Erythroblast (primary cell): ENCODE data around the gene PLXNB1.

Experiments
- DNase-seq, 2 experiments: peaks; one replicate each; lab custom pipeline; 2025; lab: John Stamatoyannopoulos, UW
- GATA1 ChIP-seq: IDR thresholded peaks from 2 replicates; pipeline ENCODE4 v1.6.1; 2011; ENCODE audit warnings: low read depth, mild to moderate bottlenecking, control low read depth, low read length, moderate library complexity
- POLR2A ChIP-seq: IDR thresholded peaks from 2 replicates; pipeline ENCODE4 v1.6.1; 2011; ENCODE audit warnings: mild to moderate bottlenecking, low read length

PLXNB1 gene

GRCh38 chr3:48433472-48434118 lies 3.7 kb upstream of the PLXNB1 start:
- DNase-seq, result no peak
- TF ChIP-seq GATA1, result no peak
- TF ChIP-seq POLR2A, result no peak

GRCh38 chr3:48432411-48433371 lies 2.8 kb upstream of the PLXNB1 start:
- TF ChIP-seq POLR2A, result no peak
- TF ChIP-seq GATA1, result no peak

GRCh38 chr3:48431224-48432029 lies 1.5 kb upstream of the PLXNB1 start:
- no peak for TF ChIP-seq POLR2A
- no peak for TF ChIP-seq GATA1
- no peak for DNase-seq

More at GRCh38 chr3:48432411-48433371, 2.8 kb upstream of the PLXNB1 start:
- DNase-seq, result peak in 1 of 2 experiments; percentile 24

- no peak for DNase-seq
- TF ChIP-seq GATA1 (no peak), POLR2A (no peak)
Measured at GRCh38 chr3:48430708-48431101, 819 bp upstream of the PLXNB1 start.

- DNase-seq, result peak; percentile 35 to 42
- TF ChIP-seq GATA1 (no peak), POLR2A (no peak)
Measured at GRCh38 chr3:48429317-48429959, 448 bp downstream of the PLXNB1 start.

- TF ChIP-seq GATA1 (no peak), POLR2A (no peak)
- DNase-seq, result no peak
Measured at GRCh38 chr3:48428572-48429316, 1.1 kb downstream of the PLXNB1 start.

GRCh38 chr3:48428088-48428571 lies 1.8 kb downstream of the PLXNB1 start:
- no peak for DNase-seq
- TF ChIP-seq GATA1 (no peak), POLR2A (no peak)

- no peak for TF ChIP-seq GATA1
- no peak for TF ChIP-seq POLR2A
- DNase-seq, result no peak
Measured at GRCh38 chr3:48427630-48427962, 2.3 kb downstream of the PLXNB1 start.

GRCh38 chr3:48426944-48427629 lies 2.8 kb downstream of the PLXNB1 start:
- DNase-seq, result no peak

GRCh38 chr3:48426401-48426909 lies 3.4 kb downstream of the PLXNB1 start:
- TF ChIP-seq POLR2A (no peak), GATA1 (no peak)
- no peak for DNase-seq

More at GRCh38 chr3:48426944-48427629, 2.8 kb downstream of the PLXNB1 start:
- TF ChIP-seq POLR2A (no peak), GATA1 (no peak)

- TF ChIP-seq POLR2A (no peak), GATA1 (no peak)
Measured at GRCh38 chr3:48425281-48425812, 4.5 kb downstream of the PLXNB1 start.

More at GRCh38 chr3:48425281-48425812, 4.5 kb downstream of the PLXNB1 start:
- no peak for DNase-seq
